MCF 10A (cell line): ENCODE data around the gene OAT. TPM values are rescaled to one million over a fixed set of nuclear protein-coding genes. Genes with fewer than 3 reads are reported as not detected.

Experiments
- BruUV-seq: library from RNA; stranded (reverse); fragments of 400-500 nt; replicated peaks from 2 replicates; lab custom pipeline; 2021; lab: Mats Ljungman, UMichigan
- CTCF ChIA-PET: fragments of 300-600 bp; sonication (Branson Sonifier 250); formaldehyde crosslinking; extraction: SDS; loops from one replicate; lab custom pipeline; 2021; ENCODE audit warnings: antibody characterized with exemption, inconsistent platforms; lab: Yijun Ruan, JAX
- POLR2A ChIA-PET: fragments of 300-600, 350-650 bp; sonication (Branson Sonifier 250); formaldehyde crosslinking; extraction: SDS; loops from one replicate; lab custom pipeline; 2020; ENCODE audit warnings: antibody characterized with exemption, inconsistent platforms; lab: Yijun Ruan, JAX
- DNase-seq: peaks from one replicate; pipeline ENCODE4 v3.0.0-alpha.2; 2018; ENCODE audit not compliant: unreplicated experiment
- H3K27ac Mint-ChIP-seq: one replicate; pipeline ENCODE4 v1.8.0; 2022; ENCODE audit warnings: mild to moderate bottlenecking, low read depth, mixed read lengths; ENCODE audit not compliant: unreplicated experiment
- H3K27me3 Mint-ChIP-seq: one replicate; pipeline ENCODE4 v1.8.0; 2022; ENCODE audit warnings: mixed read lengths; ENCODE audit not compliant: insufficient read depth, unreplicated experiment
- H3K36me3 Mint-ChIP-seq: one replicate; pipeline ENCODE4 v1.8.0; 2022; ENCODE audit warnings: mild to moderate bottlenecking, moderate library complexity, mixed read lengths; ENCODE audit not compliant: insufficient read depth, unreplicated experiment
- H3K4me1 Mint-ChIP-seq: one replicate; pipeline ENCODE4 v1.8.0; 2022; ENCODE audit warnings: mixed read lengths; ENCODE audit not compliant: insufficient read depth, unreplicated experiment
- H3K4me3 Mint-ChIP-seq: one replicate; pipeline ENCODE4 v1.8.0; 2022; ENCODE audit warnings: mild to moderate bottlenecking, moderate library complexity, mixed read lengths; ENCODE audit not compliant: unreplicated experiment
- H3K9me3 Mint-ChIP-seq: one replicate; pipeline ENCODE4 v1.8.0; 2022; ENCODE audit warnings: mixed read lengths; ENCODE audit not compliant: unreplicated experiment
- intact Hi-C: fragments of 100-400 bp; cut with micrococcal nuclease; formaldehyde crosslinking; loops from 2 replicates; pipeline ENCODE4 v1.14.1; 2022
- total RNA-seq: library from RNA; stranded (reverse); gene quantifications from 2 replicates; pipeline ENCODE4 v1.2.3, GENCODE V29; 2022
- TF ChIP-seq, protein P1 (sequence below): fragments of 200-600 bp; IDR thresholded peaks from one replicate; pipeline ENCODE4 v1.8.0; 2022; ENCODE audit warnings: antibody characterized with exemption, mild to moderate bottlenecking; ENCODE audit not compliant: unreplicated experiment

OAT gene
- total RNA-seq, 1 experiment from 2014 or later, result 68.1 TPM

GRCh38 chr10:124401633-124402032 is 17.1 kb downstream of the OAT start:
- Mint-ChIP-seq H3K4me3 (no peak overlapping the region), H3K36me3 (peaks cover 91% of the 10 kb centered on the region), H3K27ac (no peak overlapping the region), H3K27me3 (no peaks in the 10 kb centered on the region), H3K9me3 (no peaks in the 10 kb centered on the region), H3K4me1 (no peaks in the 10 kb centered on the region)
- ChIA-PET CTCF (interaction anchor here (0.9 to 1.2 kb wide), 2 partner anchors 13 to 407 kb away, joined by 8 read pairs; no protein-coding TSS in a partner anchor), POLR2A (interaction anchor here (2.2 kb wide), 1 partner anchor 17 kb away, joined by 5 read pairs; the partner anchor contains the start of gene OAT)
- TF ChIP-seq, protein P1, sequence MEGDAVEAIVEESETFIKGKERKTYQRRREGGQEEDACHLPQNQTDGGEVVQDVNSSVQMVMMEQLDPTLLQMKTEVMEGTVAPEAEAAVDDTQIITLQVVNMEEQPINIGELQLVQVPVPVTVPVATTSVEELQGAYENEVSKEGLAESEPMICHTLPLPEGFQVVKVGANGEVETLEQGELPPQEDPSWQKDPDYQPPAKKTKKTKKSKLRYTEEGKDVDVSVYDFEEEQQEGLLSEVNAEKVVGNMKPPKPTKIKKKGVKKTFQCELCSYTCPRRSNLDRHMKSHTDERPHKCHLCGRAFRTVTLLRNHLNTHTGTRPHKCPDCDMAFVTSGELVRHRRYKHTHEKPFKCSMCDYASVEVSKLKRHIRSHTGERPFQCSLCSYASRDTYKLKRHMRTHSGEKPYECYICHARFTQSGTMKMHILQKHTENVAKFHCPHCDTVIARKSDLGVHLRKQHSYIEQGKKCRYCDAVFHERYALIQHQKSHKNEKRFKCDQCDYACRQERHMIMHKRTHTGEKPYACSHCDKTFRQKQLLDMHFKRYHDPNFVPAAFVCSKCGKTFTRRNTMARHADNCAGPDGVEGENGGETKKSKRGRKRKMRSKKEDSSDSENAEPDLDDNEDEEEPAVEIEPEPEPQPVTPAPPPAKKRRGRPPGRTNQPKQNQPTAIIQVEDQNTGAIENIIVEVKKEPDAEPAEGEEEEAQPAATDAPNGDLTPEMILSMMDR, result no peak
- BruUV-seq, result no TSS peak
- DNase-seq, result no peak
- intact Hi-C loops, result loop anchor here (5.0 kb wide), 1 partner anchor 819 kb away; no protein-coding TSS in a partner anchor

- DNase-seq, result peak; percentile 33
- POLR2A ChIA-PET, result interaction anchor here (0.9 to 1.8 kb wide), 5 partner anchors 9 to 399 kb away, joined by 3 to 11 read pairs (median 4); no protein-coding TSS in a partner anchor
- H3K9me3 Mint-ChIP-seq, result no peaks in the 10 kb centered on the region
These were observed 24.1 kb downstream of the OAT start for GRCh38 chr10:124394583-124394982.

GRCh38 chr10:124392626-124393342 is 25.9 kb downstream of the OAT start:
- Mint-ChIP-seq H3K4me1 (peaks cover 11% of the 10 kb centered on the region), H3K36me3 (peaks cover 18% of the 10 kb centered on the region), H3K27ac (no peak overlapping the region), H3K9me3 (no peaks in the 10 kb centered on the region), H3K4me3 (no peak overlapping the region), H3K27me3 (no peaks in the 10 kb centered on the region)
- DNase-seq, result no peak
- CTCF ChIA-PET, result interaction anchor here (0.6 to 13.6 kb wide), 5 partner anchors 12 to 810 kb away, joined by 3 to 306 read pairs (median 8); no protein-coding TSS in a partner anchor
- intact Hi-C loops, result no loop called here
- TF ChIP-seq, protein P1, result no peak
- POLR2A ChIA-PET, result interaction anchor here (0.6 to 0.9 kb wide), 2 partner anchors 21 to 397 kb away, joined by 3 read pairs; no protein-coding TSS in a partner anchor
- no TSS peak for BruUV-seq

More at GRCh38 chr10:124394583-124394982, 24.1 kb downstream of the OAT start:
- Mint-ChIP-seq H3K4me3 (no peak overlapping the region), H3K36me3 (peaks cover 36% of the 10 kb centered on the region), H3K4me1 (peaks cover 11% of the 10 kb centered on the region), H3K27ac (peak overlapping the region; percentile 2), H3K27me3 (no peaks in the 10 kb centered on the region)
- TF ChIP-seq, protein P1, result no peak
- CTCF ChIA-PET, result interaction anchor here (0.9 to 13.6 kb wide), 4 partner anchors 10 to 812 kb away, joined by 3 to 306 read pairs (median 12); no protein-coding TSS in a partner anchor
- no TSS peak for BruUV-seq
- intact Hi-C loops, result no loop called here
